HG02678 (cell line): Measurements from ENCODE around the gene PRDM16.

Experiments
- ATAC-seq: cut with Tn5 transposase; IDR thresholded peaks from one replicate; pipeline ENCODE4 v1.9.1; 2021; ENCODE audit warnings: mild to moderate bottlenecking, moderate library complexity; ENCODE audit not compliant: unreplicated experiment

Gene PRDM16

DNA sequence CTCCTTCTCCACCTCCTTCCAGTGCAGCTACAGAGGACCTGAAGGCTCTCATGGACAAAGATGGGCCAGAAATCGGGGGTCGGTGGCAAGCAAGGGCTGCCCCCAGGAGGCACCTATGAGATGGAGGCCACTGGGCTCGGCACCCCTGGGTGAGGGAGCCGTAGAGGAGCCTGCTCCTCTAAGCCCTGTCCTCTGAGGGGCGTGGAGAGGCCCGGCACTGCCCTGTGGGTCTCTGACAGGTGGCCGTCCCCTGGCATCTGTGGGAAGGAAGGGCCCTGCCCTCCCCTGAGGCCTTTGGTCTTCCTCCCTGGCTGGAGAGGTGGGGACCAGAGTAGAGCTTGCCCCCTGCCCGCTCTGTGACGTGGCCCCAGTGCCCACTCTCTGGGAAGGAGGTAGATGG, 30.9 kb downstream of the PRDM16 start:
- no peak for ATAC-seq

- no peak for ATAC-seq
Measured at GRCh38 chr1:3101124-3101939, 32.3 kb downstream of the PRDM16 start.

DNA sequence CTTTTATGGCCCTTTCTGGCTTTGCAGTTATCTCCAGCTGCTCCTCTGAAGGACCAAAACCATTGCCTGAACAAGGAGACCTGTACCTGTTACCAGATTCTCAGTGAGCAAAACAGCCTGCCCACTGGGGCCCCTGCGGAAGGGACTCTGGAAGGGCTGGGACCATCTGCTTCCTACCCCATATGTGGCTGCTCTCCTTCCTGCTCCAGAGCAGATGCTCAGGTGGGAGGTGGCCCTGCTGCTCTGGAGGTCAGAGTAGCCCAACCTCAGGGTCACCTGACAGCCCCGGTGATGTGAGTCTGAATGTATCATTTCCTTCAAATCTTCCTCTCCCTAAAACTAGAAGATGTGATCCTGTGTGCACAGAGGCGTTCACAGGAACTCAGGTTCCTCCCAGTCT, 33.6 kb downstream of the PRDM16 start:
- ATAC-seq = no peak

DNA sequence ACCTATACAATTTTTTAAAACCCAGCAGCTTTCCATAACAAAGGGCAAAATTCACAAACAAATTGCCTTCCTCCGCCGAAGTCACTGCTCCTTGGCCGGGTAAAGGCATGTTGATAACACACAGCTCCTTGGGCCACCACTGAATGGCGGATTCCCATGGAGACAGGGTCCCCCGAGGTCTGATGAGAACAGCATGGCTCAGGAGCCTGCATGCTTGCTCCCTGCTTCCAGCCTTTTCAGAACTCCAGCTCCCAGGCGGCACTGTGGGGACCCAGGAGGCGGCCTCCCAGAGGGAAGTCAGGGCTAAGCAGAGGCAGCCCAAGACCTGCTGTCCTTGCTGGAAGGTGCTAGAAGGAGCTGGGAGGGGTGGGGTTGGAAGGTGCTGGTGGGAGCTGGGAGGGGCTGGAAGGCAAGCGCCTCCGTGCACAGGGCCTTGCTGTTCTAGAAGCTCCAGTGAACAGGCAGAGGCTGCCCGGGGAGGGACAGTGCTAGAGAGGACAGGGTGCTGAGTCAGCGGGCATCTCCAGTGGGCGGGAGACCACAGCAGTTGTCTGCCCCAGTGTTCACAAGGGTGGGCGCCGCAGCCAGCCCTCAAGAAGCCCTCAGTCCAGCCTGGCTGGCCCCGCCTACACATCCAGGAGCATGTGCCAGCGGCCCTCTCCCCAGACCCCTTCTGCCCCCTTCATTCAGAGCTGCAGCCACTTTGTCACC, 35.1 kb downstream of the PRDM16 start:
- no peak for ATAC-seq

DNA sequence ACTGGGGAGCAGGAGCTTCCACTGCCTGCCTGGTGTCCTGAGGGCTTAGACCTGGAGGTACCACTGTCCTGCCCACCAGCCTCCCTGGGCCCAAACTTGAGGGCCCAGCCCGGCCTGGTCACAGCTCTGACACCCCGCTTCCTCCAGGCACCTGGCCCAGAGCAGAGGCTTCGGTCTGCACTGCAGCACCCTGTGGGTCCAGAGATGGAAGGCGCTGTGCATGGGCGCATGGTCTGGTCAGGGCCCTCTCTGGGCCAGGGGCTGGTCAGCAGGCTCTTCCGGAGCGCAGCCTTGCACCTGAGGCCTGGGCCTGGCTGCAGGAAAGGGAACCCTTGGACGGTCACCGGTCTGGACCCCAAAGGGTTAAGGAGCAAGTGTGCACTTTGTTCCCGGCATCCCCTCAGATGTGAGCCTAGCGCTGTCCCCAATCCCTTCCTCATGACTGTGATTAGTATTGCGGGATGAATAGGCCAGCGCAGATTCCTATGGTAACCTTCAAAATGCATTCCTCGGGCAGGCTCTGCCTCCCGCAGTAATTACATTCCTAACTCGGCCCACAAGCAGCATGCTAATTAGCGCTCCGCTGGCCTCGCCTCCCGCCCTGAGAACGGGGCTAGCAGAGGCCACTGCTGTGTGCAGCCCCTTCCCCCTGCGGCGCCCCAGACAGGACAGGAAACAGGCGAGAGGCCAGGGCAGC, 36.3 kb downstream of the PRDM16 start:
- no peak for ATAC-seq

DNA sequence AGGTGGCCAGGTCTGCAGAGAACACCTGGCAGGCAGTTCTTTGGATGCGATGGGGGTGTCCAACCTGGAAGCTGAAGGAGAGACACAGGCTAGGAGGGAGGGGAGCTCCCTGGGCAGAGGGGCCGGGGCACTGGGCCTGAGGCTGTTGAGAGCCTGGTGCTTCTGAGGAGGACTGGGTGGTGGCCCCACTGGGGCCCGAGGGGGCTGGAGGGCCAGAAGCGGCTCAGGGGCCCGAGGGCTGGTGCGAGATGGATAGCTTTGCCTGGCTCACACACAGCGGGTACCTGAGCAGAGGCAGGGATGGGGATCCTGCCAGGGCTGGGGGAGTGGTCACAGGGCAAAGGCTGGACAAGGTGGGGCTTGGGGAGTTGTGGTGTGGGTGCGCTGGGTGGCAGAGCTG, 37.2 kb downstream of the PRDM16 start:
- no peak for ATAC-seq

- no peak for ATAC-seq
Measured at GRCh38 chr1:3107201-3107600, 38.2 kb downstream of the PRDM16 start.

- no peak for ATAC-seq
Measured at GRCh38 chr1:3109355-3109754, 40.4 kb downstream of the PRDM16 start.

DNA sequence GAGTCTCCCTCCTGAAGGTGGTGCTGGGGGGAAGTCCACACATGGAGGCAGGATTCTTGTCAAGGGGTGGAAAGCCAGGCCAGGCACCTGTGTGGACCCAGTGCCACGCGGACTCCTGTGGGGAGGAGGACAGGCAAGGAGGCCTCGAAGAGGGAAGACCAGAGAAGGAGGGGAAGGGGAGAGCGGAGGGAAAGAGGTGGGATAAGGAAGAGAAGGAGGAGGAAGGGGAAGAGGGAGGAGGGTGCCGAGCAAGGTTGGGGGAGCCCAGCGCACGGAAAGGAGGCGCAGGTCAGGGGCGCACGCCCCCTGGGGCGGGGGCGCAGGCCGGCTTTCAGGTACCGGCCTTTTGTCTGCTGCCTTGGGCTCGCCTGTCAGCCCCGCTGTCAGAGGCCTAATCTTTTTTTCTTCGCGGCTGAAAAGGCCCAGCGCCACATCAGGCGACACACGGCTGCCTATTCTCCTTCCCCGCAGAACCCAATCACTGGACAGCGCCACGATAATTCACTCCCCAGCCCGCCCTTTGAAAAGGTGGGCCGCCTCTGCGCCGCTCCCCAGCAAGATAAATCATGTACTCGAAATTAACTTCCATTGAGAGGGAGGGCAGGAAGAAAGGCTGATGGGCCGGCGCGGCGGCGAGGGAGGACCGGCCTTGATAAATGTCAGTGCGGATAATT, 42.5 kb downstream of the PRDM16 start:
- no peak for ATAC-seq

GRCh38 chr1:3112526-3112925, 43.5 kb downstream of the PRDM16 start:
- no peak for ATAC-seq

DNA sequence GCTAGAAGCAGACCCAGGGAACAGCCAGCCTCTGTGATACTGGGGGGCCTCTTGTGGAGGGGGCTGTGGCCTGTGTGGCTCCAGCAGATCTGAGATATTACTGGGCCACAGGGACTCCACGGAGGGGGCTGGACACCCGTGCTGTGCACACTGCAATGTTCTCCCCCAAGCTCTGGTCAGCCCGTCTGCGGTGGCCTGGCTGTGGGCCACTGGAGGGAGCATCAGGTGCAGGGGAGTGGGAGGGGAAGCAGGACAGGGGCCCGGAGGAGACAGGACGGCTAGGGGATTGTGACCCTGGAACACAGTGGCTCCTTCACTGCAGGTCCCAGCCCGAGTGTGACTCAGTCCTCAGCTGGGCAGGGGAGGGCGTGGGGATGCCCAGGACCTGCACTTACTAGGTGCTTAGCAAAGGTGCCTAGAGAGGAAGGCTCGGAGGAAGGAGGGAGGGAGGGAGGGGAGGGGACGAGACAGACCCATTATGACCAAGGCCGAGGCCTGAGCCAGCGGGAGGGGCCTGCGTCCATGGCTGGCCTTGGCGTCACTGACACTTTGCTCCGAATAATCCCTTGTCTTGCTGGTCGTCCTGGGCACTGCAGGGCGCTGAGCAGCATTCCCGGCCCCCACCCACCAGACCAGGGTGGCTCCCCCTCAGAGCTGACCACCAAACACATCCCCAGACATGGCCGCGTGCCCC, 44.2 kb downstream of the PRDM16 start:
- no peak for ATAC-seq

- no peak for ATAC-seq
Measured at GRCh38 chr1:3113741-3114056, 44.7 kb downstream of the PRDM16 start.

DNA sequence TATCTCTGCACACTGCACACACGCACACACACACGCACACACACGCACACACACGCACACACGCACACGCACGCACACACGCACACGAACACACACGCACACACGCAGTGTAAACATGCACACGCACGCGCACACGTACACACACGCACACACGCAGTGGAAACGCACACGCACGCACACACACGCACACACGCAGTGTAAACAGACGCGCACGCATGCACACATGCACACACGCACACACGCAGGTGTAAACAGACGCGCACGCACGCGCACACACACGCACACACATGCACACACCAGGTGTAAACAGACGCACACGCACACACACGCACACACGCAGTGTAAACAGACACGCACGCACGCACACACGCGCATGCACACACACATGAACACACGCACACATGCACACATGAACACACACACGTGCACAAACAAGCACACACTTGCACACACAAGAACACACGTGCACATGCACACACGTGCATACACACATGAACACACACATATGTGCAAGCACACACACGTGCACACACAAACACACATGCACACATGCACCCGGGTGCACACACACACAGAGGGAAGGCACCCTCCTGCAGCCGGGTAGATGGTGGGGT, 45.2 kb downstream of the PRDM16 start:
- no peak for ATAC-seq

- no peak for ATAC-seq
Measured at GRCh38 chr1:3114846-3115245, 45.8 kb downstream of the PRDM16 start.

GRCh38 chr1:3115275-3116149, 46.5 kb downstream of the PRDM16 start:
- ATAC-seq = no peak

DNA sequence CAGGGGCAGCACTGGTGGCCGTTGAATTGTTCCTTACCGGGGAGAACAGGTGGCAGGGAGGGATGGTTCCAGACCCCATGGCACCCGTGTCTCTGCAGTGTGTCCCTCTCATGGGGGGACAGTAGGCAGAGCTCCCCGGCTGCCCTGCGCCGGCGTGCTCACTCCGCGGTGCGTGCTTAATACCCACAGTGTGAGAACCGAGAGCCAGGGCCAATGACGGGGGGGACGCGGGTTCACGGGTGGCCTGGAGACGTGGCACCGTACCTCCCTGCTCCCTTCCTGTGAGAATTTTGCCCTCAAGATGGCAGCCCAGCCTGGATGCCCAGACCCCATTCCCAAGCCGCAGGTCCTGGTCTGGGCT, 47.1 kb downstream of the PRDM16 start:
- no peak for ATAC-seq

DNA sequence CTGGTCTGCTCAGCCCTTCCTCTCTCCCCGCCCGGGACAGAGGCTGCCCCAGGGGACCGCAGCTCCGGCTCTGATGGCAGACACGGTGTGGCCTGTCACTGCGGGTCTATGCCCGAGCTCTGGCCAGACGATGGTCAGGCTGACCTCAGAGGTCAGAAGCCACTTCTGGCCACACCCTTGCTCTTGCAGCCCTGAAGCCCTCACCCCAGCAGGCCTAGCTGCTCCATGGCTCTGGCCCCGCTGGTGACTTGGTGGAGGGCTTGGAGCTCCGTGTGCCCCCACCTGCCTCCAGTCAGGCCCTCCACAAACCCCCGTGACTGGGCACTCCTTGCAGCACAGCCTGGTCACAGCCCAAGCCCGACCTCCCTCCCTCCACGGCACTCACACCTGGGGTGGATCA, 47.6 kb downstream of the PRDM16 start:
- ATAC-seq = no peak

GRCh38 chr1:3117879-3118278, 48.9 kb downstream of the PRDM16 start:
- no peak for ATAC-seq

GRCh38 chr1:3119061-3119460, 50.1 kb downstream of the PRDM16 start:
- ATAC-seq = no peak

DNA sequence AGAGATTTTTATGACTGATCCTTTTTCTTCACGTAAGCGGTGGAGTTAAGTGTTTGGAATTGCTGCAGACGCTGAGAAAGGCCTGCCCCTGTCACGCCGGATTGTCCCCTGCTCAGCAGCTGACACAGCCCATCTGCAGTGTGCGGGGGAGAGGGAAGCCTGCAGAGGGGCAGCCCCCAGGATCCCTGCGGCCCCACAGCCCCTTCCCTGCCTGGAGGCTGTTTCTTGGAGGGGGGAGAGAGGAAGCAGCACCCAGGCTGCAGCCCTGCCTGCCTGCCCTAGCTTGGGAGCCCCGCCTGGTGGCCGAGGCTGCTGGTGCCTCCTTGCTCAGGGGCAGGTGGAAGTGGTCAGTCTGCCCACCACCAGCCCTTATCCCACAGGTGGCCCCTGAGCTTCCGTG, 50.7 kb downstream of the PRDM16 start:
- ATAC-seq = no peak
